ENCODE measurements around the gene H1-8.
"Not testable (repeated sequence)": the region's sequence is repeated elsewhere in the genome, so short reads cannot be mapped to it uniquely, and the experiment has no call there.

Gene H1-8

DNA sequence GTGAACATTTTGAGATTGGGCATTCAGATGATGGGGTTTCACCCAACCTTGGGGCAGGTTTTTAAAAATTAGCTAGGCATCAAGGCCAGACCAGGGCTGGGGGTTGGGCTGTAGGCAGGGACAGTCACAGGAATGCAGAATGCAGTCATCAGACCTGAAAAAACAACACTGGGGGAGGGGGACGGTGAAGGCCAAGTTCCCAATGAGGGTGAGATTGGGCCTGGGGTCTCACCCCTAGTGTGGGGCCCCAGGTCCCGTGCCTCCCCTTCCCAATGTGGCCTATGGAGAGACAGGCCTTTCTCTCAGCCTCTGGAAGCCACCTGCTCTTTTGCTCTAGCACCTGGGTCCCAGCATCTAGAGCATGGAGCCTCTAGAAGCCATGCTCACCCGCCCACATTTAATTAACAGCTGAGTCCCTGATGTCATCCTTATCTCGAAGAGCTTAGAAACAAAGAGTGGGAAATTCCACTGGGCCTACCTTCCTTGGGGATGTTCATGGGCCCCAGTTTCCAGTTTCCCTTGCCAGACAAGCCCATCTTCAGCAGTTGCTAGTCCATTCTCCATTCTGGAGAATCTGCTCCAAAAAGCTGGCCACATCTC lies 8.4 kb upstream of the H1-8 start:
- no peak for DNase-seq

DNA sequence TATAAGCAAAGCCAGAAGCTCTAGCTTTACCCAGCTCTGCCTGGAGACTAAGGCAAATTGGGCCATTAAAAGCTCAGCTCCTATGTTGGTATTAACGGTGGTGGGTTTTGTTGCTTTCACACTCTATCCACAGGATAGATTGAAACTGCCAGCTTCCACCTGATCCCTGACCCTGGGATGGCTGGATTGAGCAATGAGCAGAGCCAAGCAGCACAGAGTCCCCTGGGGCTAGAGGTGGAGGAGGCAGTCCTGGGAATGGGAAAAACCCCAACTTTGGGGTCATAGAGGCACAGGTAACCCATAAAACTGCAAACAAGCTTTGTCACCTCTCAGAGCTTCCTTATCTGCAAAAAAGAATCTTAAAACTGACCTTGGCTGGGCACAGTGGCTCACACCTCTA lies 7.9 kb upstream of the H1-8 start:
- no peak for DNase-seq

DNA sequence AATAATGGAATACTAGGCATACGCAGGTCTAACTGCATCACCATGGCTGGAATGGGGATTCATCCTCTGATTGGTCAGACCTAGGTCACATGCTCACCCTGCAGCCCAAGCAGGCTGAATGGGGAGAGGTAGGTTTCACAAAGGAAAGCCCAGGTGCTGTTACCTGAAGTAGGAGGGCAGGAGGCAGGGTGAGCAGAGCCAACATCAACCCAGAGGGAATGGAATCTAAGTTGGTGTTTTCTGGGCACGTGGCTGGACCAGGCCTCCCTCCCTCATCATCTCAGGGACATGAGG lies 6.7 kb upstream of the H1-8 start:
- no peak for DNase-seq

DNA sequence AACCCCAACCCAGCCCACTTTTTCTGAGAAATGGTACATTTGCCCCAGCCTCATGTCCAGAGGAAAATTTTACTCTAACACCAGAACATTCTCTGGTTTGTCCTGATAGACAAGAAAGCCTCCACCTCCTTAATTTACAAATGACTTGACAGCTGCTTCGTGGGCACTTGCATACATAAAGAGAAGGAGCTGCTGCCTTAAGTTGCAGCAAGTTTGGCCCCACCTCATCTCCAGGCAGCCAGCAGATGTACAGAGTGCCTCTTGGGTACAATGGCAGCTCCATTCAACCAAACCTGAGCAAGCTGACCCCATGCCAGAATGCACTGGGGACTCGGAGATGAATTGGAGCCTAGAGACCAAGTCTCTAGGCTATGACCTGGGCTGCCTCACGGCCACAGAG lies 6.2 kb upstream of the H1-8 start:
- no peak for DNase-seq

DNA sequence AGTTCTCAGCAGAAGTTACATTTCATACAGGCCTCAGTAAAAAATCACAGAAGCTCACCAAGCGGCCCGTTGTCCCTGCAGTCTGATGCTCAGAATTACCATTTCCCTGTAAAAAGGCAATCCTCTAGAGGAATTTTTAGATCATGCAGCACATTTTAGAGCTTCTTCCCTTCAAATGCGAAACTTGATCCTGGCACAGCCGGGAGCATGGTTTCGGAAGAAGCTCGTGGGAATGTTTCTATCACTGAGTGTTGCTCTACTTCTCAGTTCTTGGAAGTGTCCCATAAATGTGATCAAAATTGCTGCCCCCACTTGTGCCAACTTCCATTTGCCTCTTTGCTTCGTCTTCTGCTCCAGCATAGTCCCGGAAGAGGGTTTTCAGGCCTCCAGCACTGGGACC lies 3.8 kb upstream of the H1-8 start:
- DNase-seq = no peak

DNA sequence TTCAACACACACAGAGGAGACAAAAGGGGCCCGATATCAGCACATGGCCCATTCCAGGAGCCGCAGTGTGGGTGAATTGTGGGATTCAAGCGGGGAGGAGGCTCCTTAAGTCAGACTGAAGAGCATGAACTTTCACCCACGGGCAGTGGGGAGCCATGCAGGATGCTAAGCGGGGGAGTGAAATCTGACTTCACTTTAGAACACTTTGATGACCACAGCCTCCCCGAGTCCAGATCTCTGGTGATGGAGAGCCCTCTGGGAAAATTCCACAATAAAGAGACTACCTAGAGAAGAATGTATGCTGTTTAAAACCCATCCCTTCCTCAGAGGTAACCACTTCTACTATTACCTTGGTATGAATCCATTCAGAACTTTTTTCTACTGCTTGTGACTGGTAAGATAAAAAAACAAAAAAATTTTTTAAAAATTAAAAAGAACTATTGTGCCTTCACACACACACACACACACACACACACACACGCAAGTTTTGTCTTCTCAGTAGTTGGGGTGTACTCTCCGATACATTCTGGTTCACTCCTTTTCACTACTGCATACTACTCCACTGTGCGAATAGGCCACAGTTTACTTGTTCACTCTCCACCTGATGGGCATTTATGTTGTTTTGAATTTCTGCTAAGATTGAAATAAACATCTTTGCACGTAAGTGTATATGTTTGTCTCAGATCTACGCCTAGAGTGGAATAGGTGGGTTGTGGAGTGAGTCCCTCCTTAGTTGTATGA lies 2.0 kb upstream of the H1-8 start:
- DNase-seq = no peak

DNA sequence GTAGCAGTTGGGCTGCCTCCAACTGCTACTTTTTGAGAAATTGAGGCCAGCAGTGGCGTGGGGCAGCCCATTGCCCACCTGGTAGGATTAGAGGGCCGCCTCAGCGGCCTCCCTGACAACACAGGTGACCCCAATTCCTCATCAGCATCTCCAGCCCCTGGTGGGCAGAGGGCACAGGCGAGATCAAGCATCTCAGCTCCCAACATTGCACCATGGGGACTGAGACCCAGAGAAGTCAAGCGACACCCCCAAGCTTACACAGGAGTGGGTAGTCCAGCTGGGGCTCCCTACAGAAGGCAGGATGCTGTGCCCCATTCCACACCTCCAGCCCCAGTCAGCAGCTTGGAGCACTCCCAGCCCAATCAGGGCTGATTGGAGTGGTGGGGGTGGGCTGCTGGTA lies 228 bp upstream of the H1-8 start:
- no peak for DNase-seq

DNA sequence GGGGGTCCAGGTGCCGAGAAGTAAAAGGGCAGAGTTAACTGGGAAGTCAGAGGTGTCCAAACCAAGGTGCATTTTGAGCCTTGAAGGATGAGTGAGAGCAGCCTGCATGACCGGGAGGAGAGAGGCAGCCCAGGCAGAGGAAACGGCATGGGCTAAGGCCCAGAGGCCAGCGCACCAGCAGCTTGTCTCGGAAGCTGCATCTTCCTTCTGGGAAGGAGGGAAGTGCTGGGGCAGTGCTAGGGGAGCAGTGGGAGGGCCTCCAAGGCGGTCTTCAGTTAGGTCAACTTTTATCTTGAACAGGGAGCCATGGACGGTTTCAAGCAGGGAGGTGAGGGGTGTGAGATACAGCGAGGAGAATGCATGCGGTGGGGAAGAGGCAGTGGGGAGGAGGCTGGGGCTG lies 1.0 kb downstream of the H1-8 start:
- no peak for DNase-seq

DNA sequence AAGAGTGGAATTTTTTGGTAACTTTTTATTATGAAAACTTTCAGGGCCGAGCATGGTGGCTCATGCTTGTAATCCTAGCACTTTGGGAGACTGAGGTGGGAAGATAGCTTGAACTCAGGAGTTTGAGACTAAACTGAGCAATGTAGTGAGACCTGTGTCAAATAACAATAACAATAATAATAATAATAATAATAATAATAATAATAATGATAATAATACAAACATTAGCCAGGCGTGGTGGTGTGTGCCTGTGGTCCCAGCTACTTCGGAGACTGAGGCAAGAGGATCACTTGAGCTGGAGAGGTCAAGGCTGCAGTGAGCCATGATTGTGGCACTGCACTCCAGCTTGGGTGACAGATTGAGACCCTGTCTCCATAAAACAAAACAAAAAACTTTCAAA lies 3.0 kb downstream of the H1-8 start:
- DNase-seq = not testable (repeated sequence)

DNA sequence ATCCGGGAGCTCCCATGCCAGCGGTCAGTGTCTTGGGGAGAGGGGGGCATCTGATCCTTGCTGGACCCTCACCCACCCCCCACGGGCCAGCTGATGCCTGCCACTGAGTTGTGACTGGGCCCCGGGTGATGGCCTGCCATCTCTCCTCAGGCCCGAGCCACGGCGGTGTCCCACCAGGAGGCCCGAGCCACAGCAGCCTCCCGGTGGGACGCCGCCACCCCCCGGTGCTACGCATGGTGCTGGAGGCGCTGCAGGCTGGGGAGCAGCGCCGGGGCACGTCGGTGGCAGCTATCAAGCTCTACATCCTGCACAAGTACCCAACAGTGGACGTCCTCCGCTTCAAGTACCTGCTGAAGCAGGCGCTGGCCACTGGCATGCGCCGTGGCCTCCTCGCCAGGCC lies 4.3 kb downstream of the H1-8 start:
- DNase-seq = no peak

DNA sequence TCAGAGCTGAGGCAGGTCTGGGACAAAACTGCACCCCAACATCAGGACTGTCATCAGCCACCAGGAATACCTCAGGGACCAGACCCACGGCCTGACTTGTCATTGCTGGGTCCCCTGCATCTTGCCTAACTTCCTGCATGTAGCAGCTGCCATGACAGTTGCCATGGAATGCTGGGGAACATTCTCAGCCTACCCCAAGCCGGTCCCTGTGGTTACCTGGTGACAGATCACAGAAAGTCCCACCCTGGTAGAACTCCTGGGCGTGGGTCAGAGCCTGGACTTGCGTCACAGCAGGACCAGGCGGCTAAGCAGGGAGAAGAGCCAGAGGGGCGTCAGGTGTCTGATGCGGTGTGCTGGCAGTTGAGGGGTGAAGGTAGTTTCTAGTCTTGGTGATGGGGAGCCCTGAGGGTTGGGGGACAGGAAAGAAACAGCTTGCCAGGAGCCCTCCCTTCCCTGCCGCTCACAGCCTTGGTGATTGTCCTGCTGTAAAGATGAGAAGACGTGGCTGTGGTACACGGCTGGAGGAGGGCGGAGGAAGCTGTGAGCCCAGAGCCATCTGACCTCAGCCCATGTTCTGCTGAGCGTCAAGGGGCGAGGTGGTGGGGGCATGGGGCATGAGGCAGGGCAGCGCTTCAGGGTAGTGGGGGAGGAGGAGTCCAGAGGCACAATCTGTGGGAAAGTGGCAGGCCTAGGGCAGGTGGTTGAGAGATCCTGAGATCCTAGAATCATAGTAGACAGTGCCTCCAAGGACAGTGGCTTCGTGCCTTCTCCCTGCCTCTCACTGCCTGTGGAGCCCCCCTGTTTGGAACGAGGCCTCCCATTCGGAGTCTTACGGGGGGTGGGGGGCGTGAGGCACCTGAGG lies 5.4 kb downstream of the H1-8 start:
- DNase-seq = no peak

DNA sequence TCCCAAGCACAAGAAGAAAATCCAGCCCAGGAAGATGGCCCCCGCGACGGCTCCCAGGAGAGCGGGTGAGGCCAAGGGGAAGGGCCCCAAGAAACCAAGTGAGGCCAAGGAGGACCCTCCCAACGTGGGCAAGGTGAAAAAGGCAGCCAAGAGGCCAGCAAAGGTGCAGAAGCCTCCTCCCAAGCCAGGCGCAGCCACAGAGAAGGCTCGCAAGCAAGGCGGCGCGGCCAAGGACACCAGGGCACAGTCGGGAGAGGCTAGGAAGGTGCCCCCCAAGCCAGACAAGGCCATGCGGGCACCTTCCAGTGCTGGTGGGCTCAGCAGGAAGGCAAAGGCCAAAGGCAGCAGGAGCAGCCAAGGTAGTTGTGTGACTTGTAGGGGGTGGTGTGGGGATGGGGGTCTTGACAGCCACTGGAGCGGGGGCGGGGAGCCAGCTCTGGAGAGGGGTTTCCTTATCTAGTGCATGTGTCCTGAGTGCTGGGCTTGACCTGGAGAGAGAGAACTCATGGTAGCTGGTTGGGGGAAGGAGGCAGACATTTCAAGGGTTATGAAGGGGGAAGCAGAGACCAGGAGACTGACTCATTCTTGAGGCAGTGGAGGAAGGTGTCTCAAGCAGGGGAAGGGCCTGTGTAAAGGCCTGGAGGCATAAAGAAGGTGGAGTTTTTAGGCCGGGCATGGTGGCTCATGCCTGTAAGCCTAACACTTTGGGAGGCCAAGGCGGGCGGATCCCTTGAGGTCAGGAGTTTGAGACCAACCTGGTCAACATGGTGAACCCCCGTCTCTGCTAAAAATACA lies 6.2 kb downstream of the H1-8 start:
- DNase-seq = no peak

DNA sequence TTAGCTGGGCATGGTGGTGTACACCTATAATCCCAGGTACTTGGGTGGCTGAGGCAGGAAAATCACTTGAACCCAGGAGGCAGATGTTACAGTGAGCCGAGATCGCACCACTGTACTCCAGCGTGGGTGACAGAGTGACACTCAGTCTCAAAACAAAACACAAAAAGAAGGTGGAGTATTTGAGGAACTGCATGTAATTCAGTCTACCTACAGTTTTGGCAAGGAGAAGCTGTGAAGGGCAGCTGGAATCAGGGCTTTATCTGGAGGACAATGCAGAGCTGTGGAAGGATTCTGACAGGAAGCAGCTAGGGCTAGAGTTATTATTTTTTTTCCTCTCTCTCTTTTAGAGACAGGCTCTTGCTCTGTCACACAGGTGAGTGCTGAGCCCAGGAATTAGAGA lies 6.8 kb downstream of the H1-8 start:
- no peak for DNase-seq

DNA sequence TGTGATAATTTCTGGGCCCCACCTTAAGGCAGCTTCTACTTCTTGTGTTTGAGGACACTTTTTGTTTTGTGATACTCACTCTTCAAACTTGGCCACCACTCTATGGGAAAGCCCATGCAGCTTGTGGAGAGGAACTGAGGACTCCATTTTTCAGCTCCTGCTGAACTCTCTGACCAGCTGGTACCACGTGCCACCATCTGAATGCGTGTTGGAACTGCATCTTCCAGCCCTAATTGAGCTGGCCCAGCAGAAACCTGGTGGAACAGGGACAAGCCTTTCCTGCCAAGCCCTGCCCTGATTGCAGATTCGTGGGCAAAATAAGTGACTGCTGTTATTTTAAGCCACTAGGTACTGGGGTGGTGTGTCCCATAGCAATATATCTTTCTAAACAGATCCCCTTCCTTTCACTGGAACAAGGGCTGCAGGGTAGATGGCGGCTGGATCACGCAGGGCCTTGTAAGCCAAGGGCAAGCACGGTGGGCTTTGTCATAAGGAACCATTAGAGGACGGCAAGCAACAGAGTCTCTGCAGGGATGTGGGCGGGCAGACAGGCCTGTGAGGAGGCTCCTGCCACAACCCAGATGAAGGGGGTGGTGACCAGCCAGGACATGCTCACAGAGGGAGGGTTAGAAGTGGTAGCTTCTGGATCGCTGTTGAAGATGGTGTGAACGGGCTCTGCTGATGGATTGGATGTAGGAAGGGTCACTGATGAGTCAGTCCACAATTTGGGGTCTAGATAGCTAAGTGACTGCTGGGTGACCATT lies 9.5 kb downstream of the H1-8 start:
- no peak for DNase-seq

DNA sequence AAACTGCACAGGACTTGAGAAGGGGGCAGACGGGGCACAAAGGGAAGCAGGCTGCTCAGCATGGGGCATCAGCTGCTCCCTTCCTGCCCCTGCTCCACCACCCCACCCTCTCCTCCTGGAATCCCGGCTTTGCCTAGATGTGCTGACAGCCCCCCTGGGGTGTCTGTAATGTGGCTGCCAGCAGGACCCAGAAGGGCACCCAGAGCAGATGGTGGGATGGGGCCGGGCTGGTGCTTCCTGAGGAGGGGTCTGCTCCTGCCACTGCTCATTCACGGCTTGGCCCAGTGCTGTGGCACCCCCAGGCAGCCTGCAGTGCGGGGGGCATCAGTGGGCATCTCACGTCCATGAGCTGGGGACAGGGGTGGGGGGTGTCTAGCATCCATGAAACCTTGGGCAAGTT lies 10.2 kb downstream of the H1-8 start:
- DNase-seq = no peak

DNA sequence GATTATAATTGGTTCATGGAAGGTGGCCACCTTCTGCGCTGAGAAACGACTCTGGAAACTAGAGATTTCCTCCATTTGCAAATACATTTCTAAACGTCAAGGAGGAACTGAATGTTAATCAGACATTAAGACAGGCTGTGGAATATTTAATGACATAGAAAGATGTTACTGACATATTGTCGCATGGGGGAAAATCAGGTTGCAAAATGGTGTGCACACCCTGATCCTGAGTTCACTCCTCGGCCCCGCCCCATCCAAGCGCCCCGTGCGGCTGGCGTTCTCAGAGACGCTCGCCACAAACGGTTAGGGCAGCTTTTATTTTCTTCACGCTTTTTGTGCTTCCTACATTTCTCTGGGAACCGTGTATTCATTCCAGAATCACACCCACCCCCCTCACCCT lies 10.7 kb downstream of the H1-8 start:
- DNase-seq = peak in 1 of 2 experiments; percentile 17

DNA sequence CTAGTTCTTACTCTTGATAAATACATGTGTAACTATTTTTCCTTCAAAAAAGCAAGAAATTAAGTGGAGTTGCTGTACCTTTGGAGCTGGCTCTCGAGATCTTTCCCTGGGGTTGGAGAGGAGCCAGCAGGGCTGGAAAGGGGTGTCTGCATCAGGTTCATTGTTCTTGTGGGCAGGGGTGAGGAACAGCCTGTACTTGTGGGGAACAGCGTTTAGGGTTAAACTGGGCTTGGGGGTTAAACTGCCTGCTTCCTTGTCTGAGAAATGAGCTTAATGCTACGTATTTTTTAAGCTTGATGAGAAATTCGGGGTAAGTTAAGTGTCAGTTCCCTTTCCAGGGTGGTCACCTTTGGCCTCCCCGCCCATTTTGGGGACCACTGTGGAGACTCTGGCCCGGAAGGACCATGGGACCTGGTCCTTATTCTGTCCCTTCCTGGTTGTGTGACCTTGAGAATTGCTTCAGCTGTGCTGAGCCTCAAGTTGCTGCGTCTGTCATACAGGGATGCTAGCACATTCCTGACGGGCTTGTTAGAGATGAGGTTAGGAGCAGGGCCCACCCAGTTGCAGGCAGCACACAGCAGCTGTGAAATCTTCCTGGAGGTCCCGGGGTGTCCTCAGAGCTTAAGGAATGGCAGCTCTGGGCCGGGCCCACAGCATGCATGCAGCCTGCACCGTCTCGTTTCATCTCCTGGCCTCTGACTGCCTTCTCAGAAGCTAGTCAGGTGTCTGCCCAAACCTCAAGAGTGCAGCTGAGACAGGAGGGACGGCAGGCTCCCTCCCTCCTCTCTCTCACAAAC lies 11.6 kb downstream of the H1-8 start:
- no peak for DNase-seq

DNA sequence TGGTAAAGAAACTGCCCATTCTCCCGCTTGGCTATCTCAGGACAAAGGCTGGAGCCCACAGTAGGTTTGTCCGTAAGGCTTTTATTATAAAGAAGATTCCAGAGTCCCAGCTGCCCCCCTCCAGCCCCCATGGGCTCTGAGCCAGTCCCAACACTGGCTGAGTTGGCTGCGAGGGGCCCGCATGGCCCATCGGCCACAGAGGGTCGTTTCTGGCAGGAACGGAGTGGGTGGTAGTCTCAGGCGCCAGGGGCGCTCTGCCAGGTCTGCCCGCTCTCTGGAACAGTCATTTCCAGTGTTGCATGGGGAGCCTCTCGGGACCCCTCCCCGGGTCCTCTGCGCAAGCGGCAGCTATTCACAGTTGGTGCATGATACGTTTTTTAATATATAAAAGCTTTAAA lies 12.2 kb downstream of the H1-8 start:
- DNase-seq = no peak

DNA sequence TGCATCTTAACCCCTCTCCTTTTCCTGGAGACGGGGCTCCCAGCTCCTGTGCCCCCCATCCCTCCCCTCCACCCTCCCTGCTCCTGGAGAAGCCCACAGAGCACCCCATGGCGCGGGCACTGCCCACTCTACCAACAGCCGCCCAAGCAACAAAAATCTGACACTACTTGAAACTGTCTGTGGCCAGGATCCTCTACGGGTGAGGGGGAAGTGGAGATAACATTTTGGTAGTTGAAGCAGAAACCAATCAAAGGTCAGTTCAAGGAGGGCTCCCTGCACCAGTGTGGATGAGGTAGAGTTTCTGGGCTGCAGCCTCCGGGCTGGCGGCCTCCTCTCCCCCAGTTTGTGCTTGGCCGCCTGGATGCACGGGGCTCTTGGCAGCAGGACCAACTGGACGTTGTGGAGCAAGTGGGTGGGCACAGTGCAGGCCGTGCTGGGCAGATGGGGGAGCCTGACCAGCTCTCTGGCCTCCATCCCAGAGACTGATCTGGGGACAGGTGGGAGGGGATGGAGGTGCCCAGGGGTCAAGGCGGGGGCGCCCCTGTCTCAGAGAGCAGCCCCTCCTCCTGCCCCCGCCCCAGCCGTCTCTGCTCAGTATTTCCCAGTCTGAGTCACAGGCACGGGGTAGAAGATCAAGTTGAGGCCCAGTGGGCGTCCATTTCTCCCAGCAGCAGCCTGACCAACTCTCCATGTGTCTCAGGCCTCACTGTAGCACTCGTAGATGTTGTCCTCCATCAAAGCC lies 12.8 kb downstream of the H1-8 start:
- no peak for DNase-seq

DNA sequence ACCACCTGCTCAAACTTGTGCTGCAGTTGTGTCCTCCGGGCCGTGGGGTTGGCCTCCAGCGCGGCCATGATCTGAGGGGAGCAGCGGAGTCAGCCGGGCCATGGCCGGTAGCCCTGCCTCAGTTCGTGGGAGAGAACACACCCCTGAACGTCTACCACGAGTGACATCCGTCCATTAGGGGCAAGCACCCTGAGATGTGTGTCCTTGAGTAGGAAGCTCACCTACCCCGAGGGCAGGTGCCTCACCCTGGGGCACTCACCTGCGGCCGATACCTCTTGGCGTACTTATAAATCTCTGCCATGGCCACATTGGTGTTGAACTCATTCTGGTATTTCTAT lies 13.4 kb downstream of the H1-8 start:
- DNase-seq = no peak

DNA sequence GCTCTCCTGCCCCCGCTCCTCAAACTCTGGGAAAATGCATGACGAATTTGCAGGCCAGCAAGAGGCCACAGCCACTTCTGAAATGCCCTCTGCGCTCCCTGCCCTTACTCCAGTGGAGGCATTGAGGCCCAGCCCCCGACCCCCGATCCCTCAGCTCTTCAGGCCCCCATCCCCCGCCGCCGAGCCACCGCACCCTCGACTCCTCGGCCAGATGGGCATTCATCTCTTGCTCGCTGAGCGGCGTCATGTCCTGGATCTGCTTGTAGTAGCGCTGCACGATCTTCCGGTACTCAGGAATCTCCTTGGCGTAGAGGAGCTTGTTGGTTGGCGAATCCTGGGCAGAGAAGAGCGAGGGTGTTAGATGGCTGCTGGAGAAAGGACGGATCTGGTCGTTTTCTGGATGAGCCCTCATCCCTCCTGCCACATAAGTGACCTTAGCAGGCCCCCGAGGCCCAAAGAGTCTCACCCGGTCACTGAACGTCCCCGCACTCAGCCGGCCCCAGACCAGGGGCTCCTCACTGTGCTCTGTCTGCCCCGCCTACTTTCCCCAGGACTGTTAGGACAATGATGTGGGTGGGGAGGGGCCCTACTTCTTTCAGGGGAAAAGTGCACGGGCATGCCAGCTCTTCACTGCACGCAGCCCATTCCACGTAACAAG lies 14.0 kb downstream of the H1-8 start:
- DNase-seq = no peak

Measured in activated CD4-positive, alpha-beta T cell treated with anti-CD3 and anti-CD28 coated beads, Interleukin-2, amount 50 U/mL, for 48 hours (primary cell).